ENCODE results near the gene TSPAN14. TPM values are rescaled to one million over a fixed set of nuclear protein-coding genes. Genes with fewer than 3 reads are reported as not detected.
A peak's percentile ranks its signal among the peaks of the same experiment; 100 is the strongest.

The TSPAN14 gene
- total and polyA plus RNA-seq, 12 donors: 16.9 to 57.2 (median 27.6) TPM

DNA sequence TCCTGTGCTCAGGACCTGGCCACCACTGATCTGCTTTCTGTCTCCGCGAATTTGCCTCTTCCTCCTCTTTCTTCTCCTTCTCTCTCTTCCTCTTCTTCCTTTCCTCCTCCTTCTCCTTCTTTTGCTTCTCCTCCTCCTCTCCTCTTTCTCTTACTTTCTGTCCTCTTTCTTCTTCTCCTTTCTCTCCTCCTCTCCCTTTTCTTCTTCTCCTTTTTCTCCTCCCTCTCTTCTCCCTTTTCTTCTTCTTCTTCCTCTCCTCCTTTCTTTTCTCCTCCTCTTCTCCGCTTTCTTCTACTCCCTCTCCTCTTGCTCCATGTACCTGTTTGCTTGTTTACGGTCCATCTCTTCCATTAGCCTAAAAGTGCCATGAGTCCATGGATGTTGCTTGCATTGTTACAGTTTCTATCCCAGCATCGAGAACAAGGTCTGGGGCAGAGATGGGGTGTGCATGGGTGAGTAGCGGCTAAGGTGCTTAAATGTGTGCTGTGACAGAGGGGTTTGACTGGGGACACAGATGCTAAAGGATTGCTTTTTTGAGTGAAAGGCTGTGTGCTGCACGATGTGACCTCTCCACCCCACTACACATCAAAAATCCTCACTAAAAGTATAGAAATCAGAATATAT lies 91.3 kb downstream of the TSPAN14 start:
- peaks cover 0 to 33% (median 15%) of the 10 kb centered on the region in 9 donors for H3K4me1 ChIP-seq
- no peaks in the 10 kb centered on the region for H3K9me3 ChIP-seq
- no peak overlapping the region for H3K4me3 ChIP-seq
- no peak for TF ChIP-seq CTCF (IDR thresholded peaks at IDR 0.05)
- DNase-seq: no peak
- 91% methylated on average over 7 of the region's 7 CpGs for WGBS, 2 donors
- no peaks in the 10 kb centered on the region for H3K36me3 ChIP-seq
- intact Hi-C loops (cut with DNase I): no loop called here
- H3K27me3 ChIP-seq: no peaks in the 10 kb centered on the region
- H3K27ac ChIP-seq: no peak overlapping the region
- ATAC-seq: no peak

GRCh38 chr10:80552151-80552646 lies 98.1 kb downstream of the TSPAN14 start:
- peaks cover 0 to 32% (median 12%) of the 10 kb centered on the region in 9 donors for H3K4me1 ChIP-seq
- 15 to 22% methylated on average over 5 of the region's 5 CpGs for WGBS, 2 donors
- H3K27me3 ChIP-seq: no peaks in the 10 kb centered on the region
- H3K9me3 ChIP-seq: no peaks in the 10 kb centered on the region
- TF ChIP-seq CTCF (IDR thresholded peaks at IDR 0.05): no peak
- ATAC-seq: peak; percentile 82 to 95 (median 92)
- no peaks in the 10 kb centered on the region for H3K36me3 ChIP-seq
- peak; percentile 24 to 67 for DNase-seq
- no peak overlapping the region for H3K4me3 ChIP-seq
- peak overlapping the region in 8 of 10 donors; percentile 24 to 79 (median 53) for H3K27ac ChIP-seq
- intact Hi-C loops (cut with DNase I): no loop called here

DNA sequence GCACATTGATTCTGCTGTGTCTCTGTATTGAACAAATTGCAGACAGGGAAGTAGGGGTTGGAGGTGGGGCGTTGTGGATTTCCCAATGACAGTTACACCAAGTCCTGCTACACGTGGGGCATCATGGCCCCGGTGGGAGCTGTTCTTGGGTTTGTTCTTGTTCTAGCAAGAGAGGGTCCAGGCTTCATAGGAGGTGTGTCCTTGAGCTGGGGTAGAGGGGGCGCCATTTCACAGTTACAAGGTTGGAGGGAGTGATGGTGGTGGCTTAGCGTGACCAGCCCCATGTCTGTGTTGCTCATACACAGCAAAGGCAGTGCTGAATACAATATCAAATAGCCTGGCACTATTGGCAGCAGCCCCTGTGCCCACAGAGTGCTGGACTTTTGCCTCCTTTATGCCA lies 99.3 kb downstream of the TSPAN14 start:
- Histone ChIP-seq H3K9me3 (no peaks in the 10 kb centered on the region), H3K4me3 (no peak overlapping the region), H3K36me3 (no peaks in the 10 kb centered on the region), H3K4me1 (peaks cover 0 to 25% (median 12%) of the 10 kb centered on the region in 9 donors), H3K27ac (peak overlapping the region in 1 of 10 donors; percentile 64), H3K27me3 (no peaks in the 10 kb centered on the region)
- DNase-seq (no peak), ATAC-seq (no peak)
- intact Hi-C loops (cut with DNase I): no loop called here
- 93% methylated on average over 5 of the region's 5 CpGs for WGBS, 2 donors
- TF ChIP-seq CTCF (IDR thresholded peaks at IDR 0.05): no peak

DNA sequence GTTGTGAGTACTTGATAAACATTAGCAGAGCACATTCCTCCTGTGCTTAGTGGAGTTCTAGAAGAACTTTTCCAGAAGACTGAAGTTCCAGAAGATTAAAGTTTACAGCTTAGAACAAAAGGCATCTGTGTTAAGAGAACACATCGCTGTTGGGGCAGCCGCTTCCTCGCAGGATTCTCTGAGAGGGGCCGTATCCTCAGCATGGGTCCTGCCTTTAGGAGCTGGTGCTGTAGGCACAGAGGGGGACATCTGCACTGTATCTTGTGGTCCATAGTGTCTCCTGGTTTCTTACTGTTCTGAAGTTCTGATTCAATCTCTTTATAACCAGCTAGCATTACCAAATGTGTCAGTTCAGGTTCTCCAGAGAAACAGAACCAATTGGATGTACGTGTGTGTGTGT lies 99.9 kb downstream of the TSPAN14 start:
- Histone ChIP-seq H3K4me3 (no peak overlapping the region), H3K9me3 (no peaks in the 10 kb centered on the region), H3K4me1 (peaks cover 0 to 25% (median 12%) of the 10 kb centered on the region in 9 donors), H3K36me3 (no peaks in the 10 kb centered on the region), H3K27me3 (no peaks in the 10 kb centered on the region), H3K27ac (no peak overlapping the region)
- DNase-seq (no peak), ATAC-seq (no peak)
- intact Hi-C loops (cut with DNase I): no loop called here
- no peak for TF ChIP-seq CTCF (IDR thresholded peaks at IDR 0.05)
- WGBS, 2 donors: 85 to 87% methylated on average over 5 of the region's 5 CpGs

All from heart right ventricle (tissue), 16 donors.